HepG2 (cell line): ENCODE data around the gene MCRS1.

Source experiments
- CENPT ChIP-seq: sonication (generic); formaldehyde crosslinking; IDR thresholded peaks from 2 replicates; pipeline ENCODE4 v1.8.0; 2022; ENCODE audit warnings: low read depth, mild to moderate bottlenecking, moderate library complexity, missing genetic modification reagents
- KAT7 ChIP-seq: IDR thresholded peaks from 2 replicates; pipeline ENCODE4 v1.6.1; 2018; ENCODE audit warnings: borderline replicate concordance, missing compliant biosample characterization
- POLR2AphosphoS5 ChIP-seq: IDR thresholded peaks from 2 replicates; pipeline ENCODE4 v1.6.1; 2012; ENCODE audit warnings: low read depth, low read length
- PTBP1 ChIP-seq: fragments of 200-400 bp; formaldehyde crosslinking; IDR thresholded peaks from 2 replicates; pipeline ENCODE4 v1.6.1; 2018; ENCODE audit warnings: low read length, low read depth; ENCODE audit not compliant: poor library complexity, severe bottlenecking

- no peak for TF ChIP-seq KAT7 (CRISPR knock-in tag)
- TF ChIP-seq POLR2AphosphoS5, result no peak
- no peak for TF ChIP-seq PTBP1
- TF ChIP-seq CENPT, result no peak
Measured at GRCh38 chr12:49542592-49543160, 25.3 kb downstream of the MCRS1 start.
